HG03103 (cell line): Measurements from ENCODE around the gene QSOX2.

ENCODE experiments used
- ATAC-seq: cut with Tn5 transposase; IDR thresholded peaks from one replicate; pipeline ENCODE4 v1.9.1; 2021; ENCODE audit warnings: low read depth; ENCODE audit not compliant: unreplicated experiment

The QSOX2 gene

GRCh38 chr9:136192289-136193126, 53.1 kb downstream of the QSOX2 start:
- ATAC-seq, result no peak

GRCh38 chr9:136191960-136192286, 53.7 kb downstream of the QSOX2 start:
- no peak for ATAC-seq

- no peak for ATAC-seq
Observed at GRCh38 chr9:136191099-136191959, 54.3 kb downstream of the QSOX2 start.

GRCh38 chr9:136190656-136191055, 55.0 kb downstream of the QSOX2 start:
- ATAC-seq, result no peak

GRCh38 chr9:136190237-136190601, 55.4 kb downstream of the QSOX2 start:
- no peak for ATAC-seq

- ATAC-seq, result no peak
Observed at GRCh38 chr9:136189394-136190236, 56.0 kb downstream of the QSOX2 start.

GRCh38 chr9:136187683-136188586, 57.7 kb downstream of the QSOX2 start:
- no peak for ATAC-seq

GRCh38 chr9:136187197-136187596, 58.4 kb downstream of the QSOX2 start:
- ATAC-seq, result no peak

- ATAC-seq, result no peak
Observed at GRCh38 chr9:136186386-136186785, 59.2 kb downstream of the QSOX2 start.

GRCh38 chr9:136185596-136186366, 59.8 kb downstream of the QSOX2 start:
- ATAC-seq, result no peak

GRCh38 chr9:136185066-136185465, 60.5 kb downstream of the QSOX2 start:
- no peak for ATAC-seq

- no peak for ATAC-seq
Observed at GRCh38 chr9:136182850-136183422, 62.7 kb downstream of the QSOX2 start.

GRCh38 chr9:136182420-136182787, 63.2 kb downstream of the QSOX2 start:
- no peak for ATAC-seq

- ATAC-seq, result no peak
Observed at GRCh38 chr9:136181784-136182419, 63.7 kb downstream of the QSOX2 start.

- ATAC-seq, result no peak
Observed at GRCh38 chr9:136180586-136180985, 65.0 kb downstream of the QSOX2 start.

- no peak for ATAC-seq
Observed at GRCh38 chr9:136179761-136180160, 65.9 kb downstream of the QSOX2 start.

- ATAC-seq, result no peak
Observed at GRCh38 chr9:136179101-136179616, 66.5 kb downstream of the QSOX2 start.

GRCh38 chr9:136178773-136179075, 66.9 kb downstream of the QSOX2 start:
- ATAC-seq, result no peak
